ENCODE results near the gene MGRN1.
A peak's percentile ranks its signal among the peaks of the same experiment; 100 is the strongest.

Gene MGRN1

DNA sequence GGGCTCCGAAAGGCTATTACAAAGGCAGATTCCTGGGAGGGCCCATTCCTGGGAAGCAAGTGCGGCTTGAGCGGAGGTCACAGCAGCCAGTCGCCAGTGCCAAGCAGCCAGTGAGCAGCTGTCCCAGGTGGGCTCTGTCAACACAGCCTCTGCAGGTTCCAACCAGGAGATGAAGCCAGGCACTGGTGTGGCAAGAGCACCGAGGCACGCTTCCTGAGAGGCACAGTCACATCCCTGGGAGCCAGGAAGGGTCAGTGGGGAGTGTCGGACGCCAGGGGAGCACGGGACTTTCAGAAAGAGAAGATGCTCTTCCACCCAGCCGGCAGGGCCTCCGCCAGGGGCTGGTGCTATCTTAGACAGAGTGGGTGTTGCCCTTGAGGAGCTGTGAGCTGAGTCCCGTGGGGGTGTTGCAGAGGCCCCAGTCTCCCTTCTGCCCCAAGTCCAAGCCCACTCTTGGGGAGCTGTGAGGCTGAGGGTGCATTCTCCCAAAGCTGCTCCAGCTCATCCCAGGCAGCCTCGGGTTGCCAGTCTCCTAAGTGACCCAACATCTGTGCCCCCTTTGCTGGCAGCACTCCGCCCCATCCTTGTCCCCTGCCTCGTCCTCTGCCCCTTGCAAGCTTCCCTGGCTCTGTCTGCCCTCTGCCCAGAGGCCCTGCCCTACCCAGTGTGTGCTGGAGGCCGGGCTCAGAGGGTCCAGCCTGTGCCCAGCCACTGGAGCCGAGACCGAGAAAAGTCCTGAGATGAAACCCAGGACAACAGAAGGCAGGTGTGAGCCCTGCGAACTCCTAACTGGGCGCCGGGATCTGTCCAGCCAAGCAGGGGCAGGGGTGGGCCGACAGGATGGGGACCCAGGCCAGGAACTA is 16.6 kb upstream of the MGRN1 start:
- no peak overlapping the region for H3K27ac ChIP-seq (ENCODE audit: extremely low read depth, low read depth, low read length)
- H3K4me3 ChIP-seq (ENCODE audit: low read depth, low read length): no peak overlapping the region
- H3K9me3 ChIP-seq (ENCODE audit: control insufficient read depth, insufficient read depth, low read depth, low read length): no peaks in the 10 kb centered on the region
- CTCF ChIA-PET: interaction anchor here (0.6 to 1.1 kb wide), 3 partner anchors 11 to 742 kb away, joined by 3 to 6 read pairs (median 5); no protein-coding TSS in a partner anchor
- peaks cover 0 to 24% of the 10 kb centered on the region in 2 experiments; a peak in 1 of 3 replicates for H3K36me3 ChIP-seq (ENCODE audit: control insufficient read depth in 2 of 2, insufficient read depth in 1 of 2, low read length in 2 of 2)
- POLR2A ChIA-PET: no interaction called here
- H3K4me1 ChIP-seq (ENCODE audit: control insufficient read depth, insufficient read depth, low read length): no peaks in the 10 kb centered on the region
- TF ChIP-seq ZNF140 (tag by site-specific recombination; IDR thresholded peaks at IDR 0.05) (no peak), ZNF529 (tag by site-specific recombination; IDR thresholded peaks at IDR 0.05; ENCODE audit: insufficient replicate concordance) (no peak), ZNF10 (tag by site-specific recombination; IDR thresholded peaks at IDR 0.05) (peak; percentile 69; the same call in 1 of the 2 replicates), KLF16 (tag by site-specific recombination; IDR thresholded peaks at IDR 0.05) (no peak), ZSCAN23 (tag by site-specific recombination; IDR thresholded peaks at IDR 0.05) (no peak), ZNF416 (tag by site-specific recombination; IDR thresholded peaks at IDR 0.05) (no peak)

DNA sequence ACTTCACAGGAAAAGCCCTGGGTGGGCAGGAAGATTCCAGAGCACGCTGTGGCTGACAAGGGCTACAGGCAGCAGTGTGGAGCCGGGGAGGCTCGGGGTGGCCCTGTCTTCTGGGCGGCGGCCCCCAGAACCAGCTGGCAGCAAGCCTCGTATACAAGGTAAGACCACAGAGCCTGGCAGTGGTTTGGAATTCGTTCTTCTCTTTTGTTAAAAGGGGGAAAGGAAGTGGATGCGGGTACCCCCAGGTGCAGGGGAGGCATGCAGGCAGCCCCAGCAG is 16.0 kb upstream of the MGRN1 start:
- TF ChIP-seq ZNF341 (tag by site-specific recombination; IDR thresholded peaks at IDR 0.05; ENCODE audit: low read depth) (no peak), ZNF146 (tag by site-specific recombination; IDR thresholded peaks at IDR 0.05) (no peak), ZBTB7A (tag by site-specific recombination; IDR thresholded peaks at IDR 0.05; ENCODE audit: low read depth) (no peak), KLF8 (tag by site-specific recombination; IDR thresholded peaks at IDR 0.05) (no peak), ZBTB21 (tag by site-specific recombination; IDR thresholded peaks at IDR 0.05) (no peak), ZNF792 (tag by site-specific recombination; IDR thresholded peaks at IDR 0.05) (no peak), ZNF623 (tag by site-specific recombination; IDR thresholded peaks at IDR 0.05) (no peak), ZNF654 (tag by site-specific recombination; IDR thresholded peaks at IDR 0.05; ENCODE audit: low read depth) (no peak), ZNF660 (tag by site-specific recombination; IDR thresholded peaks at IDR 0.05) (no peak), ZNF140 (tag by site-specific recombination; IDR thresholded peaks at IDR 0.05) (no peak)
- H3K4me1 ChIP-seq (ENCODE audit: control insufficient read depth, insufficient read depth, low read length): no peaks in the 10 kb centered on the region
- H3K36me3 ChIP-seq (ENCODE audit: control insufficient read depth in 2 of 2, insufficient read depth in 1 of 2, low read length in 2 of 2): peaks cover 0 to 24% of the 10 kb centered on the region in 2 experiments; a peak in 1 of 3 replicates
- H3K27ac ChIP-seq (ENCODE audit: extremely low read depth, low read depth, low read length): no peak overlapping the region
- CTCF ChIA-PET: interaction anchor here (1.1 kb wide), 1 partner anchor 12 kb away, joined by 3 read pairs; no protein-coding TSS in a partner anchor
- POLR2A ChIA-PET: no interaction called here
- no peak overlapping the region for H3K4me3 ChIP-seq (ENCODE audit: low read depth, low read length)
- no peaks in the 10 kb centered on the region for H3K9me3 ChIP-seq (ENCODE audit: control insufficient read depth, insufficient read depth, low read depth, low read length)

- no peaks in the 10 kb centered on the region for H3K4me1 ChIP-seq (ENCODE audit: control insufficient read depth, insufficient read depth, low read length)
- TF ChIP-seq ZNF18 (tag by site-specific recombination; IDR thresholded peaks at IDR 0.05) (no peak), ZNF600 (tag by site-specific recombination; IDR thresholded peaks at IDR 0.05) (peak; percentile 24; the same call in 1 of the 2 replicates), ZNF747 (tag by site-specific recombination; IDR thresholded peaks at IDR 0.05) (no peak), IKZF3 (tag by site-specific recombination; IDR thresholded peaks at IDR 0.05) (no peak)
- TF ChIP-seq, protein P1, sequence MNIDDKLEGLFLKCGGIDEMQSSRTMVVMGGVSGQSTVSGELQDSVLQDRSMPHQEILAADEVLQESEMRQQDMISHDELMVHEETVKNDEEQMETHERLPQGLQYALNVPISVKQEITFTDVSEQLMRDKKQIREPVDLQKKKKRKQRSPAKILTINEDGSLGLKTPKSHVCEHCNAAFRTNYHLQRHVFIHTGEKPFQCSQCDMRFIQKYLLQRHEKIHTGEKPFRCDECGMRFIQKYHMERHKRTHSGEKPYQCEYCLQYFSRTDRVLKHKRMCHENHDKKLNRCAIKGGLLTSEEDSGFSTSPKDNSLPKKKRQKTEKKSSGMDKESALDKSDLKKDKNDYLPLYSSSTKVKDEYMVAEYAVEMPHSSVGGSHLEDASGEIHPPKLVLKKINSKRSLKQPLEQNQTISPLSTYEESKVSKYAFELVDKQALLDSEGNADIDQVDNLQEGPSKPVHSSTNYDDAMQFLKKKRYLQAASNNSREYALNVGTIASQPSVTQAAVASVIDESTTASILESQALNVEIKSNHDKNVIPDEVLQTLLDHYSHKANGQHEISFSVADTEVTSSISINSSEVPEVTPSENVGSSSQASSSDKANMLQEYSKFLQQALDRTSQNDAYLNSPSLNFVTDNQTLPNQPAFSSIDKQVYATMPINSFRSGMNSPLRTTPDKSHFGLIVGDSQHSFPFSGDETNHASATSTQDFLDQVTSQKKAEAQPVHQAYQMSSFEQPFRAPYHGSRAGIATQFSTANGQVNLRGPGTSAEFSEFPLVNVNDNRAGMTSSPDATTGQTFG (tag by site-specific recombination; IDR thresholded peaks at IDR 0.05; ENCODE audit: borderline replicate concordance): no peak
- H3K36me3 ChIP-seq (ENCODE audit: control insufficient read depth in 2 of 2, insufficient read depth in 1 of 2, low read length in 2 of 2): peaks cover 0 to 24% of the 10 kb centered on the region in 2 experiments; a peak in 1 of 3 replicates
- POLR2A ChIA-PET: interaction anchor here (0.5 kb wide), 1 partner anchor 207 kb away, joined by 3 read pairs; no protein-coding TSS in a partner anchor
- CTCF ChIA-PET: interaction anchor here (0.6 kb wide), 1 partner anchor 21 kb away, joined by 5 read pairs; no protein-coding TSS in a partner anchor
- no peaks in the 10 kb centered on the region for H3K9me3 ChIP-seq (ENCODE audit: control insufficient read depth, insufficient read depth, low read depth, low read length)
- H3K4me3 ChIP-seq (ENCODE audit: low read depth, low read length): no peak overlapping the region
- no peak overlapping the region for H3K27ac ChIP-seq (ENCODE audit: extremely low read depth, low read depth, low read length)
Observed at GRCh38 chr16:4609200-4610010, 15.2 kb upstream of the MGRN1 start.
